ENCODE data around the gene PLEKHM1. TPM values are rescaled to one million over a fixed set of nuclear protein-coding genes. Genes with fewer than 3 reads are reported as not detected.
A peak's percentile ranks its signal among the peaks of the same experiment; 100 is the strongest.

PLEKHM1 gene
- total RNA-seq, 2 donors from 2014 or later: 22.9 to 33.7 TPM

DNA sequence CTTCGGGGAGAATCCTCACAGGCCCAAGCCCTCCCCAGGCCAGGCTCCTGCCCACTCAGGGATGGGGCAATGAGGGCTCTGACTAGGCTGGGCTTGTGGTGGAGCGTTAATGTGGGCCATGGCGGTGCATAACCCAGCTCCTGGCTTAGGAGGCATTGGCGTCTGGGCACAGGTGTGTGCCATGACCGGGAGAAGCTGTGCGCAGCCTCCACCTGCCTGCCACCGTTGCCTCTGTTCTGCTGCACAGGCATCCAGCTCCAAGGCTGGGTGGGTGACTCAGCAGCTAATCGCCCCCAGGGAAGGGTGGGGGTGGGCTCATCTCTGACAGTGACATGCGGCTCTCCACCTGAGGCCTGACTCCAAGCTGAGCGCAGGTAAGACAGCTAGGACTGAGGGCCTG lies 54.4 kb downstream of the PLEKHM1 start:
- Mint-ChIP-seq H3K27ac (no peak overlapping the region), H3K9me3 (no peaks in the 10 kb centered on the region), H3K36me3 (no peaks in the 10 kb centered on the region)
- no peak for DNase-seq (ENCODE audit: low spot score in 2 of 2)
- ATAC-seq: no peak

DNA sequence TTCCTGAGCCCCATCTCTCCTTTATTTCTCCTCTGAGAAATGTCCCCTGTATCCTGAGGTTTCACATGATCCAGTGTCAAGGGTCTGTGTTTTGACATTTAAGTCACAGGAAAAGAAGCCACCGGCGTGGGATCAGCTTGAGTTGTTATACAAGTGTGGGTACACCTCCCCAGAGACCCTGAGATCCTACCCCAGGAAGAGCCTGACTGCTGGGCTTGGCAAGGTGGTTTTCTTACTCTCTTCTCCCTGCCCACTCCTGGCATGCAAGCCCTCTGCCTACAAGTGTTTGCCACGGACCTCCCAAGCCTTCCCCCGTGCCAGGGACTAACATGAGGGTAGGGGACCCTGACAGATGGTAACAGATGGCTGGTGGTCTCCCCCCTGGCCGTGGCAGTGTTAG lies 55.0 kb downstream of the PLEKHM1 start:
- H3K27ac Mint-ChIP-seq: no peak overlapping the region
- H3K36me3 Mint-ChIP-seq: no peaks in the 10 kb centered on the region

GRCh38 chr17:45433159-45433535 lies 57.4 kb downstream of the PLEKHM1 start:
- DNase-seq (ENCODE audit: low spot score in 2 of 2) (no peak), ATAC-seq (no peak)
- Mint-ChIP-seq H3K9me3 (no peaks in the 10 kb centered on the region), H3K36me3 (no peaks in the 10 kb centered on the region), H3K27ac (no peak overlapping the region)

More for the DNA sequence above, 55.0 kb downstream of the PLEKHM1 start:
- no peak for ATAC-seq
- DNase-seq (ENCODE audit: low spot score in 2 of 2): no peak
- H3K9me3 Mint-ChIP-seq: no peaks in the 10 kb centered on the region

GRCh38 chr17:45432405-45433158 lies 57.9 kb downstream of the PLEKHM1 start, which contains the start of gene ARHGAP27:
Gene ARHGAP27, minus strand, starts transcription at chr17:45432870. Its CDS starts 2,591 bp downstream, at chr17:45430279.
- no peaks in the 10 kb centered on the region for H3K36me3 Mint-ChIP-seq
- no peak for ATAC-seq
- H3K27ac Mint-ChIP-seq: no peak within 1 kb of the TSS
- H3K9me3 Mint-ChIP-seq: no peaks in the 10 kb centered on the region
- no peak for DNase-seq (ENCODE audit: low spot score in 2 of 2)

- ATAC-seq (peak; percentile 78 to 82), DNase-seq (ENCODE audit: low spot score in 2 of 2) (peak; percentile 75 to 82)
- Mint-ChIP-seq H3K9me3 (no peaks in the 10 kb centered on the region), H3K27ac (peak overlapping the region in 1 of 2 donors; percentile 69), H3K36me3 (no peaks in the 10 kb centered on the region)
These were observed 58.8 kb downstream of the PLEKHM1 start for GRCh38 chr17:45431531-45432404.

DNA sequence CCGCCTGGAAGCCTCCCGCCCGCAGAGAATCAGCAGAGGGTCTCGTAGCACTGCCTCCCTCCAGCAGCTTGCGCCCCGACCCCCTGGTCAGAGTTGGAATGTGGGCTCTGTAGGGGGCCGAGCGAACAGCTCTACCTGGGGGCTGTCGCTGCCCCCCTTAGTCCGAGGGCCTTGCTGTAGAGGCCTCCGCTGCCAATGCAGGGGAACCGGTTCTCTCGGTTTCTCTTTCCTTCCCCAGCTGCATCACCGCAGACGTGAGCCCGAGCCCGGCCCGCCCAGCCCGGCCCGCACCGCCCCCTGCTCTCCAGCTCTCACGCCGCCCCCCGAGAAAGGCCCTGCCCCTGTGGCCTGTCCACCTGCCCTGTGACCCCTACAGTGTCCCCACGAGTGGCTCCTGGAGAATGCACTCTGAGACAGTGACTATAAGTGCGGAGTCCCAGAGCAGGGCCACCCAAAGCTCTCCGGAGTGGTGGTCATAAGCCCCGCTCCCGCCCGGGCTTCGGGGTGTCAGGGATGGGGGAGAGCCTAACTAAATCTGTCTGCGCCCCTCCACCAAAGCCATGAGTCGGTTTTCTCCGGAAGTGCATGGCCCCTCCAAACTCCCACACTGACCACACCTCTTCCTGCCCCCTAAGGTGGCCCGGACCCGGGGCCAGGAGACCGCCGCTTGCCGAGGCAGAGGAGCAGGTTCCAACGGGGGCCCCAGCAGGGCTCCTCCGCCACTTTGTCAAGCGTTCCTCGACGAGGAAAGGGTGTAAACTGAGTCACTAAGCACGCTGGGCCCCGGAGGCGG lies 59.6 kb downstream of the PLEKHM1 start:
- peak; percentile 35 to 48 for ATAC-seq
- Mint-ChIP-seq H3K9me3 (no peaks in the 10 kb centered on the region), H3K36me3 (no peaks in the 10 kb centered on the region), H3K27ac (peak overlapping the region; percentile 44 to 69)
- DNase-seq (ENCODE audit: low spot score in 2 of 2): no peak

DNA sequence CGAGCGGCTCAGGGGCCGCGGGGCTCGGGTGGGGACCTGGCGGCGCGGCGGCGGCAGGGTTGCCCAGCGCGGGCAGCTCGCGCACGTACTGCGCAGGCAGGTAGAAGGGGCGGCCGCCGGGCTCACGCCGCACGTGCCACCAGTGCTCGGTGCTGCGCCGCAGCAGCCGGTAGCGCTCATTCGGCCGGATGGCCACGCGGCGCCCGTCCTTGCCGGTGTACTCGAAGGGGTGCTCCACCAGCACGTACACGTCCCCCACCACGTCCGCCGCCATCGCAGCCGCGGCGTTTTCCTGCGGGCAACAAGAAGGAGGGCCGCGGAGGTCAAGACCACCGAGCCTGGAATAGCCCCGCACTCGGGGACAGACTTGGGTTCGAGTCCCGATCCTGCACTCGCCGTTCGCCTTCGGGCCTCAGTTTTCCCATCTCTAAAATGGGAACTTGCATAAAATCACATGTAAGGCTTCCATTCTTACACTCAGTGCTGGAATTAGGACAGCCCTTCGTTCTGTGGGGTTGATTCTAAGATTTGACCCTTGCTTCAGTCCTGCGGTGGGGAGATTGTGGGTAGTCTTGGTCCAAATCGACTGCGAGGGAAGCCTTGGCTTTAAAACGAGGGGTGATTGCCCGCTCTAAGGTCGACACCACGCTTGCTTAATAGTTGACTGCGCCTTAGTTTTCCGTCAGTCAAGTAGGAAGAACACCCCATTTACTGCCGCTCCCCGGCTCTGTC lies 60.3 kb downstream of the PLEKHM1 start:
- no peaks in the 10 kb centered on the region for H3K9me3 Mint-ChIP-seq
- ATAC-seq (no peak), DNase-seq (ENCODE audit: low spot score in 2 of 2) (no peak)
- H3K27ac Mint-ChIP-seq: no peak overlapping the region
- H3K36me3 Mint-ChIP-seq: no peaks in the 10 kb centered on the region

DNA sequence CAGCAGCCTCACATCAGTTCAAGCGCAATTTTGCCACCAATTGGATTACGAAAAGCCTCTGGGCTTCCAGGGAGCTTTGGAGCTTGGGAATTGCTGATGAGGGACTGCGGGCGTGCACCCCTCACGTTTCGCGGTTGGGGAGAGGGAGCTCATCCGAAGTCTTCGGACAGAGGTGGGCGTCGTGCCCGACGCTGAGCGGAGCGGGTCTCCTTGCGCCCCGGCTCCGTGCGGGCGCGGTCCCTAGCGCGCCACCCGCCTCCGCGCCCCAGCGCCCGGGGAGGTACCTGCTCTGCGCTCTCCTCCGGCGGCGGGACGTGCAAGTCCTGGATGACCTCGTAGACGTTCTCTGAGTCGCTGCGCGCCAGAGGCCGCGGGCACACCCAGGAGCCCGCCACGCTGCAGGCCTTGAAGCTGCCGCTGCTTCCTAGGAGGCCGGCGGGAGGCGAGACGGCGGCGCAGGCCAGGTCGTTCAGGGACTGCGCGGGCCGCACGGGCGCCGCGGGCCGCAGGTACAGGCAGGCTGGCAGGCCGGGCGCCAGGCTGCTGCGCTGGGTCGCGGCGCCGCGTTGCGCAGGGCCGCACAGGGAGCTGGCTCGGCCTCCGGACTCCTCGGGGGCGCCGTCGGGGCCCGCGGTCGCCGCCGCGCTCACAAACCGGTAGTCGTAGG lies 61.0 kb downstream of the PLEKHM1 start:
- H3K36me3 Mint-ChIP-seq: no peaks in the 10 kb centered on the region
- ATAC-seq: no peak
- DNase-seq (ENCODE audit: low spot score in 2 of 2): no peak
- H3K9me3 Mint-ChIP-seq: no peaks in the 10 kb centered on the region
- no peak overlapping the region for H3K27ac Mint-ChIP-seq

DNA sequence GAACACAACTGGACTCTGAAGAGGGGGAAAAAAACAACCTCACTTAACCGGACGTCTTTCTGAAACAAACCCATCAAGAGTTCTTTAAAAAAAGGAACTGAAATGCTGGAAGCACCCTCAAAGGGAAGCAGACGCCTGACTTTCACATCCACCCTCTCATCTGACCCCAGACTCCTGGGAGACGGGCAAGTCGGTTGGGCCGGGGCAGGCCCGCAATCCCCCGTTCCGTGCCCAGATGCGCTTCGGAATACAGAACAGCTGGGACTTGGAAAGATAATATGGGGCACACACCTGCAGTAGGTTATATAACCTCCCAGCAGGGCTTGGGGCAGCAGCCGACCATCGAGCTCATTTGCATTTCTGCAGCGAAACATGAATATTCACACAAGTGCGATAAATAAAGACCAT lies 61.6 kb downstream of the PLEKHM1 start:
- no peak for DNase-seq (ENCODE audit: low spot score in 2 of 2)
- no peak for ATAC-seq
- no peak overlapping the region for H3K27ac Mint-ChIP-seq
- H3K9me3 Mint-ChIP-seq: no peaks in the 10 kb centered on the region
- no peaks in the 10 kb centered on the region for H3K36me3 Mint-ChIP-seq

- Mint-ChIP-seq H3K9me3 (no peaks in the 10 kb centered on the region), H3K36me3 (no peaks in the 10 kb centered on the region), H3K27ac (no peak overlapping the region)
- ATAC-seq (peak; percentile 77 to 80), DNase-seq (ENCODE audit: low spot score in 2 of 2) (peak; percentile 84 to 97)
These were observed 62.4 kb downstream of the PLEKHM1 start for GRCh38 chr17:45428050-45428617.

- ATAC-seq (no peak), DNase-seq (ENCODE audit: low spot score in 2 of 2) (no peak)
- no peaks in the 10 kb centered on the region for H3K36me3 Mint-ChIP-seq
- no peaks in the 10 kb centered on the region for H3K9me3 Mint-ChIP-seq
- H3K27ac Mint-ChIP-seq: no peak overlapping the region
These were observed 63.2 kb downstream of the PLEKHM1 start for GRCh38 chr17:45427181-45427835.

DNA sequence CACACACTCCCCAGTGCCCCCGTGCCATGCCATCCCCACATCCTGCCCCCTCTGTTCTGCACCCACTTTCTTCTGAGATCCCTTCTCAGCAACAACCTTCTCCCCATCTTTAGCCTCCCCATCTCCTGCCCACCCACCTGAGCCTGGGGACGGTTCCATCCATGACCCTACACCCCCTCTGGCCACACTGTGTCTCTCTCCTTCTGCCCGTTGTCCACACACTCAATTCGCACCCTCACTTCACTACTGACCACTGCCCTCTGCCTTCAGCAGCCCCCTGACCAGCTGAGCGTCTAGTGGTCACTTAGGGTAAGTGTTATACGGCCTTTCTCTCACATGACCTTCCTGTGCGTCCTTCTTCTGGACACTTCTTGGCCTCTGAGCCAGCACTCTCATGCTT lies 64.0 kb downstream of the PLEKHM1 start:
- no peak for DNase-seq (ENCODE audit: low spot score in 2 of 2)
- Mint-ChIP-seq H3K9me3 (no peaks in the 10 kb centered on the region), H3K36me3 (no peaks in the 10 kb centered on the region), H3K27ac (peak overlapping the region in 1 of 2 donors; percentile 32)
- no peak for ATAC-seq

DNA sequence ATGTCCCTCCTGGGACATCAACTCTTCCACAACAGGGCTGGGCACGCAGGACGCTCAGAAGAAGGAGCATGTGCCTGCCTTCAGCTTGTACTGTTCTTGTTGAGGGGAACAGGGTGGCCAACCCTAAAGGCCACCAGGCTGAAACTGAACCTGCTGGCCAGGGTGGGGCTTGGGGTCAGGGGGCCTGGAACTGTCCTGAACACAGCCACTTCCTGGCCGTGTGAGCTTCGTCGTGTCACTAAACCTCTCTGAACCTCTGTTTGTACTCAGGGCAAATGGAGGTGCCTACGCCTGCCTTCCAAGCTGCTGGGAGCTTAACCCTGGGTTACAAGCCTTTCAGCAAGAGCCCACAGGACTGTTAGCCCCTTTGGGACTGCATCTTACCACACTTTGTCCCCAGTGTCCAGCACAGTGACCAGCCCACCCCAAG lies 64.5 kb downstream of the PLEKHM1 start:
- DNase-seq (ENCODE audit: low spot score in 2 of 2): no peak
- ATAC-seq: no peak
- H3K9me3 Mint-ChIP-seq: no peaks in the 10 kb centered on the region
- H3K36me3 Mint-ChIP-seq: no peaks in the 10 kb centered on the region
- no peak overlapping the region for H3K27ac Mint-ChIP-seq

- H3K27ac Mint-ChIP-seq: no peak overlapping the region
- H3K36me3 Mint-ChIP-seq: no peaks in the 10 kb centered on the region
These were observed 65.2 kb downstream of the PLEKHM1 start for GRCh38 chr17:45425125-45425983.

More at GRCh38 chr17:45425125-45425983, 65.2 kb downstream of the PLEKHM1 start:
- H3K9me3 Mint-ChIP-seq: no peaks in the 10 kb centered on the region
- no peak for DNase-seq (ENCODE audit: low spot score in 2 of 2)
- ATAC-seq: no peak

Measured in activated naive CD4-positive, alpha-beta T cell treated with anti-CD3 and anti-CD28 coated beads, Interleukin-2, amount 50 U/mL, for 72 hours (primary cell).